GM12891 (cell line): ENCODE measurements around the gene IL4R.
"Not testable (repeated sequence)": the region's sequence is repeated elsewhere in the genome, so short reads cannot be mapped to it uniquely, and the experiment has no call there.

ENCODE experiments used
- DNase-seq: peaks from one replicate; pipeline ENCODE4 v3.0.0; 2011; ENCODE audit warnings: low spot score; ENCODE audit not compliant: insufficient read length
- FAIRE-seq: peaks from 2 replicates; lab custom pipeline; 2011; peaks lifted over from hg19 to GRCh38; lab: Jason Lieb, UNC
- PAX5 ChIP-seq: IDR thresholded peaks from 2 replicates; pipeline ENCODE4 v1.6.1; 2011; ENCODE audit warnings: low read length, moderate library complexity, mild to moderate bottlenecking; ENCODE audit not compliant: insufficient read depth, severe bottlenecking
- POLR2A ChIP-seq: IDR thresholded peaks from 2 replicates; pipeline ENCODE4 v1.6.1; 2011; ENCODE audit warnings: low read depth, low read length, control low read depth
- POLR2AphosphoS5 ChIP-seq: IDR thresholded peaks from 2 replicates; pipeline ENCODE4 v1.6.1; 2011; ENCODE audit warnings: low read depth, low read length, control low read depth
- POU2F2 ChIP-seq: IDR thresholded peaks from 2 replicates; pipeline ENCODE4 v1.6.1; 2011; ENCODE audit warnings: low read depth, mild to moderate bottlenecking, control low read depth, low read length, moderate library complexity
- SPI1 ChIP-seq: IDR thresholded peaks from 2 replicates; pipeline ENCODE4 v1.6.1; 2011; ENCODE audit warnings: low read depth, low read length, control low read depth
- TAF1 ChIP-seq: IDR thresholded peaks from 2 replicates; pipeline ENCODE4 v1.6.1; 2011; ENCODE audit warnings: low read depth, low read length, control low read depth

IL4R gene

DNA sequence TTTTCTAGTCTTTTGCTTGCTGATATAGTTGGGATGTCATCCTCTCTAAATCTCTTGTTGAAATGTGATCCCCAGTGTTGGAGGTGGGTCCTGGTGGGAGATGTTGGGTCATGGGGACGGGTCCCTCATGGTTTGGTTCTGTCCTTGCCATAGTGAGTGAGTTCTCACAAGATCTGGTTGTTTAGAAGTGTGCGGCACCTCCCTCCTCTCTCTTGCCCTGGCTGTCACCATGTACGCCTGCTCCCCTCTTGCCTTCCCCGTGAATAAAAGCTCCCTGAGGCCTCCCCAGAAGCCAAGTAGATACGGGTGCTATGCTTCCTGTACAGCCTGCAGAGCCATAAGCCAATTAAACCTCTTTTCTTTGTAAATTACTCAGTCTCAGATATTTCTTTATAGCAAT, 15.2 kb downstream of the IL4R start:
- TF ChIP-seq PAX5 (no peak), TAF1 (no peak), POU2F2 (no peak), POLR2A (no peak), POLR2AphosphoS5 (no peak), SPI1 (no peak)
- DNase-seq (no peak), FAIRE-seq (no peak)

DNA sequence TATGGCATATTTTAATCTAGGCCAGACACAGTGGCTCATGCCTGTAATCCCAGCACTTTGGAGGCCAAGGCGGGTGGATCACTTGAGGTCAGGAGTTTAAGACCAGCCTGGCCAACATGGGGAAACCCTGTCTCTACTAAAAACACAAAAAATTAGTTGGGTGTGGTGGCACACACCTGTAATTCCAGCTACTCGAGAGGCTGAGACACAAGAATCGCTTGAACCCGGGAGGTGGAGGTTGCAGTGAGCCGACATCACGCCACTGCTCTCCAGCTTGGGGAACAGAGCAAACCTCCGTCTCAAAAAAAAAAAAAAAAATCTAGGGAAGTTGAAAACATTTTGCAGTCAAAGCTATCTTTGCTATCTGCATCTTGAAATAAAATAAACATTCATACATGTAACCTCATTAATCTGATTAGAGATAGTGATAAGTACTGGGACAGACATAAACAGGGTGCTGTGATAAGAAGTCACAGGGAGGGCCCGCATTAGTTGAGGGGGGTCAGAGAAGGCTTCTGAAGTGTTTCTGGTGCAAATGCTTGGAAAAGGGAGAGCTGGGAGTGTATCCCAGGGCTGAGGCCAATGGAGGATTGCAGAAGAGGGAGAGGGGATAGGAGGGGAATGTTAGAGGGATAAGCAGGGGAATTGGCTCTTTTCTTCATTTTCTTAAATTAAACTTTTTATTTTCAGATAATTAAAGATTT, 15.8 kb downstream of the IL4R start:
- FAIRE-seq, DNase-seq: not testable (repeated sequence)

DNA sequence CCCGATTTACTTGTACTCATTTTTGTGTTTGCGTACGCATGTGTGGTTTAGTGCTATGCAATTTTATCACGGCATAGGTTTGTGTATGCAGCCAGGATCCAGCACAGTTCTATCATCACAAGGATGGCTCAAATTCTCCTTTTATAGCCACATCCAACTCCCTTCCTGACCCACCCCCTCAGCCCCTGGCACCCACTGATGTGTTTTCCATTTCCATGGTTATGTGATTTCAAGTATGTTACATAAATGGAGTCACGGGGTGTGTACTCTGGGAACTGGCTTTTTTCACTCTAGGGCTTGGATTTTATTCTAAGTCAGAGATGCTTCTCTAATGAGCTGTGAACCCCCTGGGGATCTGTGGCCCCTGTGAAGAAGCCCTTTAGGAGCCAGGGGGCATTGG, 16.8 kb downstream of the IL4R start:
- DNase-seq = no peak
- TF ChIP-seq PAX5 = no peak
- no peak for TF ChIP-seq POU2F2
- no peak for TF ChIP-seq SPI1
- no peak for TF ChIP-seq POLR2AphosphoS5
- TF ChIP-seq POLR2A = no peak
- TF ChIP-seq TAF1 = no peak
- no peak for FAIRE-seq

- TF ChIP-seq TAF1 = no peak
- TF ChIP-seq PAX5 = no peak
- TF ChIP-seq POLR2A = no peak
- no peak for TF ChIP-seq SPI1
- TF ChIP-seq POU2F2 = no peak
- TF ChIP-seq POLR2AphosphoS5 = no peak
- DNase-seq = no peak
- no peak for FAIRE-seq
Measured at GRCh38 chr16:27332105-27332504, 18.3 kb downstream of the IL4R start.

- DNase-seq (no peak), FAIRE-seq (no peak)
- TF ChIP-seq POLR2AphosphoS5 (no peak), SPI1 (no peak), TAF1 (no peak), POU2F2 (no peak), POLR2A (no peak), PAX5 (no peak)
Measured at GRCh38 chr16:27333104-27333503, 19.3 kb downstream of the IL4R start.

- no peak for FAIRE-seq
- TF ChIP-seq PAX5 (no peak), POU2F2 (no peak), POLR2A (no peak), TAF1 (no peak), SPI1 (no peak), POLR2AphosphoS5 (no peak)
- no peak for DNase-seq
Measured at GRCh38 chr16:27333549-27333948, 19.8 kb downstream of the IL4R start.

GRCh38 chr16:27334192-27334764, 20.5 kb downstream of the IL4R start:
- DNase-seq (no peak), FAIRE-seq (no peak)
- TF ChIP-seq SPI1 (no peak), POU2F2 (no peak), TAF1 (no peak), PAX5 (no peak), POLR2A (no peak), POLR2AphosphoS5 (no peak)

- FAIRE-seq (no peak), DNase-seq (no peak)
- TF ChIP-seq POU2F2 (no peak), PAX5 (no peak), TAF1 (no peak), SPI1 (no peak), POLR2AphosphoS5 (no peak), POLR2A (no peak)
Measured at GRCh38 chr16:27334838-27335237, 21.1 kb downstream of the IL4R start.

DNA sequence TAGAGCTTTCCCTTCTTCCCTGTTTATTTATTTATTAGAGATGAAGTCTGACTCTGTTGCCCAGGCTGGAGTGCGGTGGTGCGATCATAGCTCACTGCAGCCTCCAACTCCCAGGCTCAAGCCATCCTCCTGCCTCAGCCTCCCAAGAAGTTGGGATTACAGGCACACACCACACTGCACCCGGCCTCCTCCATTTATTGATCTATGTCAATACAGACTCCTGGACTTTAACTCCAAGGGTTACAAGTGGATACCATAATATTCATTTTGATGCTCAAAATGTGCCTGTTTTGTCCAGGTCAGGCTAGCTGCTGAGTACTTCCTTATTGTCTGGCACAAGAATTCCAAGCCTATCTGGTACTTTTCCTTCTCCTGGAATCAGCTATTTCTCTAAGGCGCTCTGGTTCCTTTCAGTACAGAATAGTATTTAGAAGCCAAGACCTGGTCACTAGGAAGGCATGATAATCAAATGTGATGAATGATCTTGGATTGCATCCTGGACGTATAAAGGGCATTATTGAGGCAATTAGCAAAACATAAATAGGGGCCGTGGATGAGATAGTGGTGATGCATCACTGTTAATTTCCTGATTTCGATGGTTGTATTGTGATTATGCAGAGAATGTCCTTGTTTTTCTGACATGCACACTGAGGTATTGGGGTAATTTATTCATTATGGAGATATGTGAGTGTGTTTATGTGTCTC, 21.7 kb downstream of the IL4R start:
- no peak for FAIRE-seq
- no peak for DNase-seq
- TF ChIP-seq POLR2AphosphoS5 = no peak
- TF ChIP-seq SPI1 = no peak
- TF ChIP-seq TAF1 = no peak
- TF ChIP-seq POLR2A = no peak
- no peak for TF ChIP-seq PAX5
- TF ChIP-seq POU2F2 = no peak

DNA sequence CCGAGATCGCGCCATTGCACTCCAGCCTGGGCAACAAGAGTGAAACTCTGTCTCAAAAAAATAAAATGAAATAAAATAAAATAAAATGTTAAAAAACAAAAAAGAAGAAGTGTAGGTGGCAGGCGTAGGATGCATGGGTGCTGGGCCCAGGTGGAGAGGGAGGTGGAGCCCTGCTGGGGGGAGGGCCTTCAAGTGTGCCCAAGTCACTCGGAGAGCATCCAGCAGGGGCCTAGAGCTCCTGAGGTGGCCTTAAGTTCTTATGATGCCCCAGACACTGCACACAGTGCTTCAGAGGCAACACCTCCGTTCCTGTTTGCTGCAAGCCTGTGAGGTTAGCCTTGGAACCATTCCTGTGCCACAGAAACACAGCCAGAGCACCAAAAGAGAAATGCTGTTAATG, 23.2 kb downstream of the IL4R start:
- DNase-seq = no peak
- FAIRE-seq = no peak
- TF ChIP-seq POLR2A (no peak), POU2F2 (no peak), PAX5 (no peak), TAF1 (no peak), POLR2AphosphoS5 (no peak), SPI1 (no peak)
